GM18526 (cell line): ENCODE measurements around the gene TNFRSF21.

Experiments
- POLR2A ChIP-seq: IDR thresholded peaks from 3 replicates; pipeline ENCODE4 v1.6.1; 2011; ENCODE audit not compliant: insufficient read length; ENCODE audit errors: extremely low read depth

The TNFRSF21 gene

DNA sequence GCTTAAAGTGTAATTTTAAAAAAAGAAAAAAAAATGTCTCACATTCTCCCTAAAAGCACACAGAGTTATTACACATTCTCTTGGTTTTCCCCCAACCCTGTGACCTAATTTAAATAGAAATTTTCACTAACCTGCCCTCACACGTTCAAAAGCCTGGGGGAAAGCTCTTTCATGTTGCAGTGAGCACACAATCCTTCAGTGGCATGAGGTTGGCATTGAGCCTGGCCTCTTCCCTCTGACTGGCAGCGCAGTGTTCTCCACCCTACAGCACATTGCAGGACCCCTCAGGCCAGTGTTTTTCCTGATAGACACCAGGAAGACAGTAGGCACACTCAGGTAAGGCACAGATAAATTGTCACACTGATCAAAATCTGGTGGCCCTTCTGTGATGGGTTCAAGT lies 34.1 kb downstream of the TNFRSF21 start:
- no peak for TF ChIP-seq POLR2A

DNA sequence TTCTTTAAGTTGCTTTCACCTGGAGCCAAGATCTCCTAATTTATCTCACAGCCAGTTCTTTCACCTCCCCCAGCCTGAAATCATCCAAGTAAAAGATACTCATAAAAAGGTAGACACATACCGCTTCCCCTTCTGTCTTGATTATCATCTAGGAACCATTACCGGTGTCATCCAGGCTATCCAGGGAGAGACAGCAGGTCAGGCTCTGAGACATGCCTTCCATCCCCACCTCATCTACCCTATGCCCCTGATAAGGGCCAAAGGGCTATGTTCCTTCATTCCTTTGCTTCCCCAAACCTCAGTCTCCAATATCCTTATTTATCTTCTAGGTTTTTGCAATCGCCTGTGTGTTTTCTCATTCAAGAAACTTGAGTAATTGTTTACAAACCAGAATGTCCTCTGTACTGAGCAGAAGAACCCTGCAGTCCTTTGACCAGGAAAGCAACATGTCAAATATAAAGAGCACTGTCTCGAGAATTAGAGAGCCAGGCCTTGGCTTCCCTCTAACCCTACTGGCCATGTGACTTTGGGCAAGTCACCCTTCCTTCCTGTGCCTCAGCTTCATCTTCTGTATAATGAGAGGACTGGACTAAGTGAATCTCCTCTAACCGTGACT lies 41.0 kb downstream of the TNFRSF21 start:
- no peak for TF ChIP-seq POLR2A

DNA sequence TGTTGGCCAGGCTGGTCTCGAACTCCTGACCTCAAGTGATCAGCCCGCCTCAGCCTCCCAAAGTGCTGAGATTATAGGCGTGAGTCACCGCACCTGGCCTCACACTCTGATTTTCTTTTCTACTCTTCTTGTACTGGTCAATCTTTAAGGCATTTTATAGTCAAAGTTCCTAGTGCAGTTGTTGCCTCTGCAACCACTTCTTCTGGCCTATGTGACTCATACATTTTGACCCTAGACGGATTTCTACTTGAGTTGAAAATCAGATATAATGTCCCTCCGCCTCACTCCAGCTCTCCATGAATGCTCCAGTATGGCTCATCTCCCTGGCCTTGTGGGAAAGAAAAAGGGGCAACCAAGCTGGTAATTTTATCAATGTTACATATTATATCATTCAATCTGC lies 42.4 kb downstream of the TNFRSF21 start:
- no peak for TF ChIP-seq POLR2A

DNA sequence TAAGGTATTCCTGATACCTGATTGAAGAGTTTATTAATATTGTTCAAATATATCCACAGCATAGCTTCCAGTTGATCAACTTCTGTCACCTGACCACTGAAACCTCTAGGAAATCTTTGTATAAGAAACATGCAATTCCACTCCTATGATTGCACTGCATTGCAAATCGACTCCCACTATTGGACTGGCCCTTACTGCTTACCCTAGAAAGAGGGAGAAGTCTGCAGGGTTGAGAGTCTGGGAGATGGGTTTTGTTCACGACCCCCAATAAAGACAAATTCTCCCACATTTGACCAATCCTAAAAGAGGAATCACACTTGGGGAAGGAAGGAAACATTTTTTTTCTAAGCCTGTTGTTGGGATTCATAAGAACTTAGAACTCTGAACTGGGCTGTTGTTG lies 43.7 kb downstream of the TNFRSF21 start:
- TF ChIP-seq POLR2A = no peak

DNA sequence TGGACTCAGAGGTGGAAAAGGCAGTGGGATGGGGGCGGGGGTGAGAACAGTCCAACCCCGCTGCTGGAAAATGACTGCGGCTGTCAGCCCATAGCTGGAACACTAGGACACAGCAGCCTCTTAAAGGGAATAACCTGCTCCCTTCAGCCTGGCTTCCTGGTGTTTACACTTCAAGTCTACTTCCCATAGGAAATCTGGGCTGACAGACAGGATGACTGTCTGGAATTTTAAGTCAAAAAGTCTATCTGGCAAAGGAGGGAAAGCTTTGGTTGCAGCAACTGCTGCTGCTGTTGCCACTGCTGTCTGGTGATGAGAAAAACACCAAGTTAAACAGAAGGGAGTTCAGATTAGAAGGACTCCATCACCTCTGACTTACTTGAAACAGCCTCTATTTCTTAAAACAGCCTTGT lies 44.9 kb downstream of the TNFRSF21 start:
- no peak for TF ChIP-seq POLR2A

DNA sequence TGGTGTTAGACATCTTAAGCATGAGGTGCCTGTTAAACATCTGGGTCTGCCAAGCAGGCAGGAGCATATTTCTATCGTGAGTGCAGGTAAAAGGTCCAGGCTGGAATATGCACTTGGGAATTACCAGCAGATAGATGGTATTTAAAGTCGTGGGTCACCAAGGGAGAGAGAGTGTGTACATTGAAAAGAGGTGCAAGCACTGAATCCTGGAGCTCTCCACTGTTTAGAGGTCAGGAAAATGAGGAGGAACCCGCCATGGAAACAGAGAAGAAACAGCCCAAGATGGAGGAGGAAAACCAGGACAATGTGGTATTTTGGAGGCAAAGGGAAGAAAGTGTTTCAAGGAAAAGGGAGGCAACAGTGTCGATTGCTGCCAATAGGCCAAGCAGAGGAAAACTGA lies 46.4 kb downstream of the TNFRSF21 start:
- TF ChIP-seq POLR2A = no peak

DNA sequence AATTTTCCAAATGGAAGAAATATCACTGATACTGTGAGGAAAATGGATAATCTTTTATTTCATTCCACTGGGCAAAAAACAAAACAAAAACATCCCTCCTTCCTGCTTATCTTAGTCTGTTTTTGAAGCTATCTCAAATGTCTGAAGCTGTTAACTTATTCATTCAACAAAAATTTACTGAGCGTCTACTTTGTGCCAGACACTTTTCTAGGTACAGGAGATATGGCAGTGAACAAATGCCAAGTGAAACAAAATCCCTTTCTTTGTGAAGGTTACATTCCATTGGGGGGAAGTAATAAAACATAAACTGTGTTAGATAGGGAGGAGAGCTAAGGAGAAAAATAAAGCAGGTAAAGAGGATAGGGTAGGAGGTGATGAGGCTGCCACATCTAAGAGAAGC lies 47.5 kb downstream of the TNFRSF21 start:
- TF ChIP-seq POLR2A = no peak

DNA sequence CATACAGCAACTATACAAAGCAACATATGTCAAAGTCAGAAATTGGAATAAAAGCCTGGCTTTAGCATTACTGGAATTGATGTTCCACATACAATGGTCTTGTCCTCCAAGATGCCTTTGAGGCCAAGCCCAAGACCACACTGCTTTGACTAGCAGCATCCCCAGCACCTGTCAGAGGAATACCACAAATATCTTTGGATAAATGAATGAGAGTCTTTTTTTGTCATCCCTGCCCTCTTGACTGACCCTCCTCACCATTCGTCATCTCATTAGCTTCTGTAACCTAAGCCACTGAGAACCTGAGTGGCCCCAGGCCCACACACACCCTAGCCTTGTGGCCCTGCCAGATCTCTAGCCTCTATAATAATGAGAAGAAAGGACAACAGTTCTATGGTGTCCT lies 48.5 kb downstream of the TNFRSF21 start:
- TF ChIP-seq POLR2A = no peak

DNA sequence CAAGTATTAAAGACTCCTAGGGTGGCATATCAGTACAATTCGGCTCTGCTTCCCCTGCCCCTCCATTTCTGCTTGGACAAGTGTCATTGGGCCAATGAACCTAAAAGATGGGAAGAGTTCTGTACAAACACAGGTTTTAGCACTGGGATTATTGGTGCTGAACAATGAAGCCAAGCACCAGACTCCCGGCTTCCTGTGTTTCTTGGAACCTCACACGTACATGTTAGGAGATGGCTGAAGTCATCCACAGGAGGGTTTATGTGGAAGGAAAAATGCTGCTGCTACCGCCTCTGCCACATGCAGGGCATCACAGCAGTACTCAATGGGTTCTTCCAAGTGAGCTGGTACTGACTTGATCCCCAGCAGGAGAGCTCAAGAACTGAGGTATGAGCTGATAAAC lies 49.7 kb downstream of the TNFRSF21 start:
- no peak for TF ChIP-seq POLR2A

DNA sequence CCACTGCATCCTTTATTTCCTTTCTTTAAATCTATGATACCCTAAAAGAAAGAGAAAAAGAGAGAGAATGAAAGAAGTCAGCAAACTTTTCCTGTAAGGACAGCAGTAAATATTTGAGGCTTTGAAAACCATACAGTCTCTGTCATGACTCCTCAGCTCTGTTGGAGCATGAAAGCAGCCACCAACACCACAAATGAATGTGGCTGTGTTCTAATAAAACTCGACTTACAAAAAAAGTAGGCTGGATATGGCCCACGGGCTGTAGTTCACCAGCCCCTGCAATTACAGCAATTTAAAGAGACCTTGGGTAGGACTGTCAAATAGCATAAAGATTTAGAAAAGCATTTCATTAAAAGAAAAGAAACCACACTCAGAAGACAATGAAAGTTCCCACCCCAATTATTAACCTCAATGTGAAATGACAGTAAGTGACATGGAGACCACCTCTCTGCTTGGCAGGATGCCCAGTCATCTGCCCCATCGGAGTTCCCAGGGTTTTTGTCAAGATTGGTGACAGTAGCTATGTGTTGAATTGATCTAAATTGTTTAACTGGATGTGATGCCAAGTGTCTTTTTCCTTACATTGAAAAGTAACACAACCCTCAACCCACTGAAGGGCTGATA lies 50.9 kb downstream of the TNFRSF21 start:
- no peak for TF ChIP-seq POLR2A

DNA sequence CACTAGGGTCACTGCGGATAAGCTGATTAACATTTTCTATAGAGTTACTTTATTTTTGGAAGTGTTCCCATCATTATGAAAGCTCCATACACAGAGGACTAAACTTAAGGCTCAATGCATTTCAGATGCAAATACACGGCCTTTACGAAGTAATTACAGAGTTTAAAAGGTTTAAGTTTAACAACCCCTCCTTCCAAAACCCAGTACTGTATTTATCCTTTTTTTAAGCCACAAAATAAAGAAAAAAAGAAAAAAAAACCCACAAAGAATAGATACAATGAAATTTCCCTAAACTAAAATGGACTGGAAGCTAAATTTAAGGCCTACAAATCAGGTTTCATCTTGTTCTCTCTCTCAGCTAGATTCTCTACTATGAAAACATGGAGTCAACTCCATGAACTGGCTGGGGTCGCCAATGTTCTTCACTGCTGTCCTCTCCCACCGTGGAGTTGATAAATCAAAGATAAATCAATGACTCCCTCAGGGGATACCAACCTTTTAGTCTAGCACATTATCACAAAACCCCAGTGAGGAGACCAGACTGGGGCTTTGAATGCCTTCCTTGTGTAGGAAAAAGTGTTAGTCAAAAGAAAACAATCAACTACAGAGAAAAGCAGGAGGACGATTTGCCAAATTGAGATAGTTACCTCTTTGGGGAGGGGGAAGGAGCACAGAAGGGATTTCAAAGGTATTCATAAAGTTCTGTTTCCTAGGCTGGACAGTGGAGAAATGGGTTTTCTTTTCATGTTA lies 52.5 kb downstream of the TNFRSF21 start:
- TF ChIP-seq POLR2A = no peak

DNA sequence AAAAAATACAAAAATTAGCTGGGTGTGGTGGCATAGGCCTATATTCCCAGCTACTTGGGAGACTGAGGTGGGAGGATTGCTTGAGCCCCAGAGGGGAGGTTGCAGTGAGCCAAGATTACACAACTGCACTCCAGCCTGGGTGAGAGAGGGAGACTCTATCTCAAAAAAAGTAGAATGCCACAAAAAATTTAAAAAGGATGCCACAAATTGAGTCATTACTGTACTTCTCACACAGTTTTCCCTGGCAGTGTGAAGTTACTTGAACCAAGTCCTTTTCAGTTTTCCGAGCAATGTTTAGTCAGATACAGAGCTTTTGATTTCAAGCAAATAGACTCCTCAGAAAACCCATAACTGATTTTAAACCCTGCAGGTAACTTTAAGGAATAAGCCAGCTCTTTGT lies 53.3 kb downstream of the TNFRSF21 start:
- TF ChIP-seq POLR2A = no peak

DNA sequence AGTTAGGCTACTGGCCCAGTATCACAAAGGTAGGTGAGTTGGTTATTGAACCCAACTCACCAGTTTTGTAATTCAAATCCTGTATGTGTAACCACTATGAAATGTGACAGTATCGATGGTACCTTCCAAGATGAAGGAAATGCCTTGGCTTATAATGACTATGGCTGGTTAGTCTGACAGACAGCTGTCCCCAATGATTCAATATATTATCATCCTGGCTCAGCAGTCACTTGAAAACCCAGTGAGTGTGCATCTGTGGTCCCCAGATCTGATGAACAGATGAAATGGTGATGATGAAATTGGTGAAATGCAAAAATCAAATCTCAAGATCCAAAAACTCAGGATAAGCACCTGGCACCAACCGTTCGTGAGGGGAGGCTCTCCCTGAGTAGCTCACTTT lies 54.8 kb downstream of the TNFRSF21 start:
- TF ChIP-seq POLR2A = no peak

DNA sequence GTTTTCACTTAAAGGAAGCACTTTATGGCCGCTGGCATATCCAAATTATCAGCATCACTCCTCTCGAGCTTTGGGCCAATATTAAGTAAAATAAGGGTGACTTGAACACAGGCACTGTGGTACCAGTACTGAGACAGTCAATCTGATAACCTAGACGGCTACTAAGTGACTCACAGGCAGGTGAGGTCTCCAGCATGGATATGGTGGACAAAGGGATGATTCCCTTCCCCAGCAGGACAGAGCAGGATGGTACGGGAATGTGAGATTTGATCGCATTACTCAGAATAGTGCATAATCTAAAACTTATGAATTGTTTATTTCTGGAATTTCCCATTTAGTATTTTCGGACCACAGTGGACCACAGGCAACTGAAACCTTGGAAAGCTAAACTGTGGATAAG lies 55.7 kb downstream of the TNFRSF21 start:
- TF ChIP-seq POLR2A = no peak

DNA sequence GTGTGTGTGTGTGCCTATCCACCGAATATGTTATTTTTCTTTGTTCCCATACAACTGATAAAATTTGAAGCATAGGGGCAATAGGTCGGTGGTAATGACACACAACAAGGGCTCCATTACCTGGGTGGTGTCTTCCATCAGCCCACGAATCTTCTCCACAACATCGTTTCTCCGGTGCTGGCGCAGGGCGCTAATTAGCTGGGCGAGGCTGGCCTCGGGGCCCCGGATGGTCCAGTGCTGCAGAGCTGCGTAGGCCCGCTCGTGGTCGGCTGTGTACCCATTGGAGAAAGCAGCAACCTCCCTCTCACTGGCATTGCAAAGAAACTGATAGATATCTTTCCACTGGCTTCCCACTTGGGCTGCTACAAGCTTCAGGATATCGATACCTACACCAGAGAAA lies 56.6 kb downstream of the TNFRSF21 start:
- no peak for TF ChIP-seq POLR2A

DNA sequence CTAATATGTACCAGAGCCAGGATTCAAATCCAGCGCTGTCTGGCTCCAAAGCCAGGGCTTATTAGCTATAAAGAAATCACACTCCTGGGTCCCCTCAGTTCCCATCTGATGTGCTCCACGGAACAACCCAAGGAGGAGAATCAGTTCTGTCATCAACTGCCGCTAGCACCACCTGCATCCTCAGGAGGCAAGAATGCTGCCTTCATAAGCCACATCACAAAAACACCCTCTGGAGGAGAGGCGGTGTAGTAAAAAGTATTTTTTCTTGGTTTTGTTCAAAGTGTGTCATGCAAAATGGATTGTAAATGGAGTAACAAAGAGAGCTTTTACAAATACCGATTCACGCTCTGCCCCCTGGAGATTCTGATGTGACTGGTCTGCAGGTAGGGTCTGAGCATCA lies 57.1 kb downstream of the TNFRSF21 start:
- no peak for TF ChIP-seq POLR2A
